Liver (tissue), 9 donors: ENCODE data around the gene RPA3. TPM values are rescaled to one million over a fixed set of nuclear protein-coding genes. Genes with fewer than 3 reads are reported as not detected.

ENCODE experiments used
- DNase-seq: peaks from one replicate; pipeline ENCODE4 v3.0.0-alpha.2; 2017; ENCODE audit warnings: low spot score
- H3K27ac ChIP-seq, 2 donors: one replicate each; pipeline ENCODE4 v1.7.0; 2013; ENCODE audit warnings: inconsistent platforms in 2 of 2, low read length in 2 of 2, control low read depth in 1 of 2, low read depth in 1 of 2, mild to moderate bottlenecking in 1 of 2
- H3K27me3 ChIP-seq, 4 donors: one replicate each; pipeline versions ENCODE4 v1.6.1 to v1.7.0; 2013; ENCODE audit warnings: low read length in 3 of 4, inconsistent platforms in 1 of 4, mild to moderate bottlenecking in 1 of 4, moderate library complexity in 1 of 4; ENCODE audit not compliant: control insufficient read depth in 4 of 4, insufficient read depth in 4 of 4
- H3K36me3 ChIP-seq, 4 donors: one replicate each; pipeline versions ENCODE4 v1.6.1 to v1.7.0; 2013; ENCODE audit warnings: low read length in 3 of 4, mild to moderate bottlenecking in 3 of 4, low read depth in 1 of 4, moderate library complexity in 1 of 4; ENCODE audit not compliant: control insufficient read depth in 4 of 4, insufficient read depth in 3 of 4
- H3K4me1 ChIP-seq, 4 donors: one replicate each; pipeline versions ENCODE4 v1.6.1 to v1.7.0; 2013; ENCODE audit warnings: low read length in 3 of 4, mild to moderate bottlenecking in 3 of 4, moderate library complexity in 1 of 4; ENCODE audit not compliant: control insufficient read depth in 4 of 4, insufficient read depth in 4 of 4
- H3K4me3 ChIP-seq, 3 donors: one replicate each; pipeline versions ENCODE4 v1.6.1 to v1.7.0; 2013; ENCODE audit warnings: low read length in 3 of 3, control low read depth in 1 of 3, low read depth in 1 of 3, mild to moderate bottlenecking in 1 of 3
- H3K9ac ChIP-seq, 2 donors: one replicate each; pipeline ENCODE4 v1.7.0; 2013; ENCODE audit warnings: low read length in 2 of 2, mild to moderate bottlenecking in 2 of 2, moderate library complexity in 2 of 2, control low read depth in 1 of 2, low read depth in 1 of 2
- H3K9me3 ChIP-seq, 4 donors: one replicate each; pipeline versions ENCODE4 v1.6.1 to v1.7.0; 2013; ENCODE audit warnings: low read length in 3 of 4; ENCODE audit not compliant: control insufficient read depth in 4 of 4
- ATF3 ChIP-seq: IDR thresholded peaks from 2 replicates; pipeline ENCODE4 v1.6.1; 2016; ENCODE audit warnings: antibody characterized with exemption
- CTCF ChIP-seq: fragments of 150-350 bp; IDR thresholded peaks from 2 replicates; pipeline ENCODE4 v1.5.1; 2017; ENCODE audit warnings: improper control_type of control experiment, low read depth, low read length; ENCODE audit not compliant: missing input control
- EGR1 ChIP-seq, 2 donors: IDR thresholded peaks; 2 replicates each; pipeline ENCODE4 v1.6.1; 2016 to 2018; ENCODE audit warnings: antibody characterized with exemption in 2 of 2, low read depth in 2 of 2
- FOXA1 ChIP-seq: IDR thresholded peaks from 2 replicates; pipeline ENCODE4 v1.6.1; 2016; ENCODE audit warnings: antibody characterized with exemption
- FOXA2 ChIP-seq: IDR thresholded peaks from 2 replicates; pipeline ENCODE4 v1.6.1; 2016; ENCODE audit warnings: antibody characterized with exemption
- GABPA ChIP-seq, 2 donors: IDR thresholded peaks in 1 of 2; conservative IDR thresholded peaks in 1 of 2; 2 replicates each; pipeline ENCODE4 v1.6.1; 2016; ENCODE audit warnings: antibody characterized with exemption in 2 of 2, mild to moderate bottlenecking in 1 of 2, moderate library complexity in 1 of 2
- HNF4A ChIP-seq, 2 donors: conservative IDR thresholded peaks; 2 replicates each; pipeline ENCODE4 v1.6.1; 2016; ENCODE audit warnings: antibody characterized with exemption in 2 of 2, mild to moderate bottlenecking in 2 of 2
- HNF4G ChIP-seq: IDR thresholded peaks from 2 replicates; pipeline ENCODE4 v1.6.1; 2016; ENCODE audit warnings: antibody characterized with exemption
- JUND ChIP-seq, 2 donors: IDR thresholded peaks; 2 replicates each; pipeline ENCODE4 v1.6.1; 2016; ENCODE audit warnings: antibody characterized with exemption in 2 of 2
- MAX ChIP-seq: IDR thresholded peaks from 2 replicates; pipeline ENCODE4 v1.6.1; 2016; ENCODE audit warnings: antibody characterized with exemption
- NR2F2 ChIP-seq: IDR thresholded peaks from 2 replicates; pipeline ENCODE4 v1.6.1; 2016; ENCODE audit warnings: antibody characterized with exemption
- RAD21 ChIP-seq, 2 donors: IDR thresholded peaks; 2 replicates each; pipeline ENCODE4 v1.6.1; 2016; ENCODE audit warnings: antibody characterized with exemption in 2 of 2, mild to moderate bottlenecking in 2 of 2
- REST ChIP-seq: IDR thresholded peaks from 2 replicates; pipeline ENCODE4 v1.6.1; 2016; ENCODE audit warnings: antibody characterized with exemption, mild to moderate bottlenecking
- RXRA ChIP-seq, 2 donors: IDR thresholded peaks; 2 replicates each; pipeline ENCODE4 v1.6.1; 2017 to 2018; ENCODE audit warnings: antibody characterized with exemption in 2 of 2, mild to moderate bottlenecking in 1 of 2
- SP1 ChIP-seq: IDR thresholded peaks from 2 replicates; pipeline ENCODE4 v1.6.1; 2018; ENCODE audit warnings: antibody characterized with exemption, mild to moderate bottlenecking
- TAF1 ChIP-seq: conservative IDR thresholded peaks from 2 replicates; pipeline ENCODE4 v1.6.1; 2016; ENCODE audit warnings: antibody characterized with exemption, mild to moderate bottlenecking
- YY1 ChIP-seq: IDR thresholded peaks from 2 replicates; pipeline ENCODE4 v1.6.1; 2016; ENCODE audit warnings: antibody characterized with exemption, mild to moderate bottlenecking
- ZBTB33 ChIP-seq: IDR thresholded peaks from 2 replicates; pipeline ENCODE4 v1.6.1; 2016; ENCODE audit warnings: antibody characterized with exemption
- WGBS: extraction: QIAGEN DNeasy Blood & Tissue Kit; methylation state at CpG from one replicate; pipeline ENCODE4 v1.1.7; 2013; 5-methylcytosine and 5-hydroxymethylcytosine counted together
- polyA plus RNA-seq, 2 donors: library from polyadenylated mRNA; stranded (reverse) in 1 of 2; unstranded in 1 of 2; fragments of 200-250 nt in 1 of 2; fragments of >200 nt in 1 of 2; fragmentation: Nextera tagmentation in 1 of 2; extraction: Ambion mirVana in 1 of 2; gene quantifications; one replicate each; pipeline versions ENCODE4 v1.2.1 to v1.2.3, GENCODE V29; 2013 to 2015
- total RNA-seq, 2 donors: library from RNA; depleted of rRNA; stranded (reverse); fragments of >200 nt; gene quantifications; one replicate each; pipeline ENCODE4 v1.2.3, GENCODE V29; 2014
- donor health status: healthy.
- donor health status: healthy.
- donor health status: healthy.
- donor health status: healthy.
- donor health status: healthy.

Gene RPA3
- total and polyA plus RNA-seq, 4 donors, result 13.0 to 53.1 (median 18.6) TPM

- Histone ChIP-seq H3K36me3 (no peaks in the 10 kb centered on the region), H3K27ac (no peak overlapping the region), H3K4me1 (peaks cover 0 to 8% (median 5%) of the 10 kb centered on the region in 4 donors), H3K9ac (no peak overlapping the region), H3K9me3 (no peaks in the 10 kb centered on the region), H3K27me3 (no peaks in the 10 kb centered on the region), H3K4me3 (no peak overlapping the region)
- DNase-seq, result no peak
- no peak for TF ChIP-seq ZBTB33
- TF ChIP-seq JUND (IDR thresholded peaks at IDR 0.05), result no peak
- TF ChIP-seq NR2F2, result no peak
- TF ChIP-seq FOXA2, result no peak
- no peak for TF ChIP-seq EGR1 (IDR thresholded peaks at IDR 0.05; ENCODE audit: low read depth in 2 of 2)
- no peak for TF ChIP-seq GABPA (IDR thresholded peaks at IDR 0.05 in 1 of 2, conservative IDR thresholded peaks at IDR 0.05 in 1 of 2)
- TF ChIP-seq SP1, result no peak
- TF ChIP-seq ATF3, result no peak
- no peak for TF ChIP-seq HNF4A (conservative IDR thresholded peaks at IDR 0.05)
- TF ChIP-seq RXRA (IDR thresholded peaks at IDR 0.05), result no peak
- no peak for TF ChIP-seq HNF4G
- no peak for TF ChIP-seq MAX
- TF ChIP-seq RAD21 (IDR thresholded peaks at IDR 0.05), result no peak
- TF ChIP-seq TAF1, result no peak
- no peak for TF ChIP-seq FOXA1
- no peak for TF ChIP-seq REST
- 86% methylated on average over 3 of the region's 3 CpGs for WGBS
Observed at GRCh38 chr7:7756577-7756976, 38.2 kb upstream of the RPA3 start.

- peak overlapping the region; percentile 32 to 53 for H3K9ac ChIP-seq
- H3K27me3 ChIP-seq, result no peaks in the 10 kb centered on the region
- peaks cover 0 to 18% (median 9%) of the 10 kb centered on the region in 4 donors for H3K4me1 ChIP-seq
- H3K9me3 ChIP-seq, result no peaks in the 10 kb centered on the region
- DNase-seq, result no peak
- WGBS, result 26% methylated on average over 3 of the region's 3 CpGs
- peak overlapping the region; percentile 67 to 68 for H3K27ac ChIP-seq
- no peaks in the 10 kb centered on the region for H3K36me3 ChIP-seq
- H3K4me3 ChIP-seq, result peak overlapping the region; percentile 32 to 54 (median 35)
- TF ChIP-seq CTCF (no peak), SP1 (peak; percentile 31), YY1 (no peak), GABPA (IDR thresholded peaks at IDR 0.05 in 1 of 2, conservative IDR thresholded peaks at IDR 0.05 in 1 of 2) (no peak), MAX (no peak), TAF1 (no peak), NR2F2 (no peak), FOXA1 (no peak), FOXA2 (peak; percentile 5), RXRA (IDR thresholded peaks at IDR 0.05) (peak in 1 of 2 donors; percentile 21), JUND (IDR thresholded peaks at IDR 0.05) (no peak), ZBTB33 (no peak)
Observed at GRCh38 chr7:7751243-7752092, 33.1 kb upstream of the RPA3 start.
